ENCODE measurements around the gene TMEM143.
"Not testable (repeated sequence)": the region's sequence is repeated elsewhere in the genome, so short reads cannot be mapped to it uniquely, and the experiment has no call there.

The TMEM143 gene

DNA sequence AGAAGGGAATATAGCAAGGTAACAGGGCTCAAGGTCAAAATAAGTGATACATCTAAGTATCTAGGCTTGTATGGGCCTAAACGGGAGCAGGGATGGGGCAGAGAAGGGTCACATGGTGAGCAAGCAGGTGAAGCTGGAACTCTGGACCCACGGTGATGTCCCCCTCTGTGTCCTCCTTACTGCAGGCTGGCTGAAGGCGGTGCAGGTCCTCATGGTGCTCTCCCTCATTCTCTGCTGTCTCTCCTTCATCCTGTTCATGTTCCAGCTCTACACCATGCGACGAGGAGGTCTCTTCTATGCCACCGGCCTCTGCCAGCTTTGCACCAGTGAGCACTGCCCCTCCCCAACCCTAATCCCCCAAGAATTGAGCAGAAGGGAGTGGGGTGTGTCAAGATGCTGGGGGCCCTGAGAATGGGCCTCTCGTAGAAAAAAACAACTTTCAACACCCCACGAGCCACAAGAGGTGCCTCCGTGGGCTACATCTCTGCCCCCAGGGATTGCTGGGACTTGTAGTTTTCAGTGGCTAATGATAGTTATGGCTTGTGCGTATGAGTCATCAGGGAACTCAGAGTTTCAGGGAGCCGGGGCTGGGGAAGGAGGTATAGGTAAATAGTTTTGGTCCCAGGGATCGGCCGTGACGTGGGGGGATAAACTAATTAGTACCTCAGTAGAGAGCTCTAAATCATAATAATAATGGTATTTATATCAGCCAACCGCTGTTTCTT lies 34.4 kb downstream of the TMEM143 start:
- DNase-seq (ENCODE audit: low spot score) = no peak

GRCh38 chr19:48325265-48325910 lies 38.4 kb downstream of the TMEM143 start, which contains the start of gene EMP3:
TSS of gene EMP3 (plus strand) at chr19:48325552. CDS start at chr19:48326845, 1,293 bp downstream.
- DNase-seq (ENCODE audit: low spot score) = peak; percentile 60

DNA sequence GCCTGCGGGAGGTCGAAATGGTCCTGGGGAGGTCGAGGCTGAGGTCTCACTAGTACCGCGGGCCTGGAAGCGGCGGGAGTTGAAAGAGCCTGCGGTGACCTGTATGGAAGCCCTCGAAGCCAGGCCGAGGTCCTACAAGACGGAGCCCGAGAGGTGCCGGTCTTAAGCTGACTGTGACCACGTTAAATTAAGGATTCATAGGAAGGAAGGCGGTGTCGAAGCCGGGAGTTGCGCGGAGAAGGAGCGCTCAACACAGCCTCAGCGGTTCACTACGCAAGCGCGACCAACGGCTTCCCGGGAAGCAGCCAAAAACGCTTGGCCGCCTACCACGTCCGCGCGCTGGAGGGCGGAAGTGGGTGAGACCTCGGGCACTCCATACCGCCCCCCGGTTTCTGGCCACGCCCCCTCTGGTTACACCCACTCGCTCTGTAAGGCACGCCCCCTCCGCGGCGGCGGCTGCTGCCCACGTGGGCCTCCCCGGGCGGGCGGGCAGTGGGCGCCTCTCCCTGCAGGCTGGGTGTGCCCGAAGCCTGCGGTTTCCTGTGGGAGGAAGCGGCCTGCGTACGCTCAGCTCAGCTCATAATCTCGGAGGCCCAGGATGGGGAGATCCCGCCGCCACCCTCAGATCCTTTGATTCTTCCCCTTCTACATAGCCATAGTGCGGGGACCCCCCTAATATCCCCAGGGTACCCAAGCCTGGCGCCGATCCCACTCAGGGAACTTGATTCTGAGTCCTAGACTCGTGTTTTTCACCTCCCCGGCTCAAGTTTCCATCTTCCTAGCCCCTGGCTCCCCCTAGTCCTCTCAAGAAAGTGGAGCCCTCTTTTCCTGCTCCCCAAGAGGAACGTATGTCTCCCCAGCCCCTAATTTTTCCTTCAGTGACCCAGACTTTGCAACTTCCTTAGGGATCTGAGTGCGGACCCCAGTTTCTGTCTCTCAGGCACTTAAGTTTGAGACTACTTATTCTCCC lies 41.8 kb downstream of the TMEM143 start:
- DNase-seq (ENCODE audit: low spot score) = peak; percentile 98

DNA sequence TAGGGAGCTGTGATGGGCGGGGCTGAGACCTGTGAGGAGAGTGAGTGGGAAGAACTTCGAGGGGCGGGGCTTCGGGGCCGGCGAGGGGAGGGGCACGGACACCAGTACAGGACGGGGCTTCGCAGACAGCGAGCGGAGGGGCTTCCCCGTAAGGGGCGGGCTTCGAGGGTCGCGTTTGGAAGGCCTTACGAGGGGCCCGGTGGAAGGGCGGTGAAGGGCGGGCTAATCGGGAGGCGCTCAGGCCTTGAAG lies 42.4 kb downstream of the TMEM143 start:
- DNase-seq (ENCODE audit: low spot score) = peak; percentile 88

- DNase-seq (ENCODE audit: low spot score) = peak; percentile 75
These were observed 43.8 kb downstream of the TMEM143 start for GRCh38 chr19:48319647-48320541.

DNA sequence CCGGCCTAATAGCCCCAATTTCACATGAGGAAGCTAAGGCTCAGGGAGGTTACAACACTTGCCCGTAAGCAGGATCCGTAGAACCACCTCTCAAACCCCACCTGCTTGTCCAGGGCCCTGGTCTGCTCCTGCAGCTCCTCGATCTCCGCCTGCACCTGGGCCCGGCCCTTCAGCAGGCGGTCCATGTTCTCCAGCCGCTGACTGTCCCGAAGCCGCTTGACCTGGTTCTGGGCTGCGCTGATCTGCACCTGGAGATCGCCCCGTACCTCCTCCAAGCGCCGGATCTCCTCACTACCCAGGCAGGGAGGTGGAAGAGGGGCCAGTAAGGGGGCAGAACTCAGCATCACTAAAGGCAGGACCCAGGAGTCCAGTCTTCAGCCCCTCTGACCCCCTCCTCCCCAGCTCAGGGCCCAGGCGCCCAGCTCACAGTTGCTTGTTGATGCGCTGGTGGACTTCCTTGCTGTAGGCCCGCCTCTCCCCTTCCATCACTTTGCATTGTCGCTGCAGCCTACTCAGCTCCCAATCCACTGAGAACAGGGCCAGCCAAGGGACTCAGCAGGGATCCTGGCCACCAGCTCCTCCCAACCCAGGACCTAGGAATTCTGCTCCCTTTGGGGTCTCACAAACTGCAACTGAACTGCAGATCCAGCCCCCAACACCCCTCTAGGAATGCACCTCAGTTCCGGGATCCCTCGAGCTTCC lies 45.3 kb downstream of the TMEM143 start:
- DNase-seq (ENCODE audit: low spot score) = no peak

DNA sequence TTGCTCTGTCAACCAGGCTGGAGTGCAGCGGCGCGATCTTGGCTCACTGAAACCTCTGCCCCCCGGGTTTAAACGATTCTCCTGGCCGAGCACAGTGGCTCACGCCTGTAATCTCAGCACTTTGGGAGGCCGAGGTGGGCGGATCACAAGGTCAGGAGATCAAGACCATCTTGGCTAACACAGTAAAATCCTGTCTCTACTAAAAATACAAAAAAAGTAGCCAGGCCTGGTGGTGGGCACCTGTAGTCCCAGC lies 46.1 kb downstream of the TMEM143 start:
- not testable (repeated sequence) for DNase-seq (ENCODE audit: low spot score)

DNA sequence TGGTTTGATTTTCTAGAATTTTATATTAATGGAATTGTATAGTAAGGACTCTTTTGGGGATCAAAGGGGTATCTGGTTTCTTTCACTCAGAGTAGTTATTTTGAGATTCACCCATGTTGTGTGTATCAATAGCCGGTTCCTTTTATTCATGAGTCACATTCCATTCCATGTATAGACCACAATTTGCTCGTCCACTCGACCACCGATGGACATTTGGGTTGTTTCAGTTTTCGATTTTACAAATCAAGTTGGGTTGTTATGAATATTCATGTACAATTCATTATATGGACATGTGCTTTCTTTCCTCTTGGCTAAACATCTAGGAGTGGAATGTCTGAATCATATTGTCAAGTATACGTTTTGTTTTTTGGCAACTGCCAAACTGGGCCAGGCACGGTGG lies 48.0 kb downstream of the TMEM143 start:
- no peak for DNase-seq (ENCODE audit: low spot score)

DNA sequence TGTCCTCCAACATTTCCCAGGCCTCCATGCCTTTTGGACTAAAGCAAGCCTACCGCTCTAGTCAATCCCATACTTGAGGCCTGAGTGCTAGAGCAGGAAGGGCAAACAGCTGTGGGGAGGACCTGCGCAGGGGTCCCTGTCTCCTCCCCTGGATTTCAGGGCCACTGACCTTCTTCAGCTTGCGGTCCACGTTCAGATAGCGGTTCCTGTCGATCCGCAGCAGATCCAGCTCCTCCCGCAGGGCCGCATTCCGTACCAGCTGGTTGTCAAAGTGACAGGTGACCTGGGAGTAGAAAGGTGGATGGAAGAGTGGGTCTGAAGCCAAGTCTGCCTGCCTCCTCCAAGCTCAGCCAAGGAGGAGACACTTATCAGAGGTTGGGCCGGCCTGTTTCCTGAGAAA lies 52.4 kb downstream of the TMEM143 start:
- no peak for DNase-seq (ENCODE audit: low spot score)

- DNase-seq (ENCODE audit: low spot score) = no peak
These were observed 53.5 kb downstream of the TMEM143 start for GRCh38 chr19:48310227-48310626.

DNA sequence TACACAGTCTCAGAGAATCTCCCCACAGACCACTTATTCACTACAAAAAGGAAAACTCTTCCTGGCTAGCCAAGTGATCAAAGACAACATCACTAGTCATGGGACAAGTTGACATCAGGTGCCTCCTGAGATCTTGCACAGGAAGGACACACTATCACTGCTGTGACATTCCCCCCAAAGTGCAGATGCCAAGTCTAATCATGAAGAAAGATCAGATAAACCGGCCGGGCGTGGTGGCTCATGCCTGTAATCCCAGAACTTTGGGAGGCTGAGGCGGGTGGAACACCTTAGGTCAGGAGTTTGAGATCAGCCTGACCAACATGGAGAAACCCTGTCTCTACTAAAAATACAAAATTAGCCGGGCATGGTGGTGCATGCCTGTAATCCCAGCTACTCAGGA lies 54.0 kb downstream of the TMEM143 start:
- not testable (repeated sequence) for DNase-seq (ENCODE audit: low spot score)

GRCh38 chr19:48308631-48309586 lies 54.8 kb downstream of the TMEM143 start:
- peak; percentile 45 for DNase-seq (ENCODE audit: low spot score)

DNA sequence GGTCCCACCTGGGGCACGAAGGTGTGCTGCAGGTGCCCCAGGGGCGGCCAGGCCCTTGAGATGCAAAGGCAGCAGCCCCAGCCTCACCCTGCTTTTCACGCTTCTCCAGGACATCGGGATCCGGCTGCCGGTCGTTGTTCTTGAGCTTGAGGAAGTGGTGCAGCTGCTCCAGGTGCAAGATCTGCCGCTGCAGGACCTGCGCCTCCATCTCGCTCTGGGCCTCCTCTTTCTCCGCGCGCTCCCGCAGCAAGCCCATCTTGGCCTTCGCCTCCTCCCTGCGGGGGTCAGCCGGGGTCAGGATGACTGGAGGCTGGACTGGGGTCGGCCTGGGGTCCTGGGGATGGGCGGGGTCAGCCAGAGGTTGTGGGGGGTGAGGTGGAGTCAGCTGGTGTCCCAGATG lies 59.9 kb downstream of the TMEM143 start:
- no peak for DNase-seq (ENCODE audit: low spot score)

DNA sequence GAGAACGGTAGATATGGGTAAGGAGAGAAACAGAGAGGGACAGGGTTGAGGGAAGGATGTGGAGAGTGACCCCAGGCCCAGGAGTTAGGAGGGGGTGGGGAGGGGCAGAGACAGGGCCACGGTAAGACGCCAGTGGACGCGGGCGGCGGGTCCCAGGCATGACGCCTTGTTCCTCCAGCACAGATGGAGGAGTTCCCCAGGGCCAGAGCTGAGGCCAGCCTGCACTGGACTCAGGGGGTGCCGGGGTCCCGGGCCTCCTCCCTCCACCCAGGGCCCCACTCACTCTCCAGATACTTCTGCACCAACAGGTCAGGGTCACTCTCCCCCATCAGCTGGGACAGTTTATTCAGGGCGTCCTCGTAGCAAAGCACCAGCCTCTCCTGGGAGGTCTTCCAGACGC lies 60.4 kb downstream of the TMEM143 start:
- no peak for DNase-seq (ENCODE audit: low spot score)

- no peak for DNase-seq (ENCODE audit: low spot score)
These were observed 61.2 kb downstream of the TMEM143 start for GRCh38 chr19:48302600-48302959.

DNA sequence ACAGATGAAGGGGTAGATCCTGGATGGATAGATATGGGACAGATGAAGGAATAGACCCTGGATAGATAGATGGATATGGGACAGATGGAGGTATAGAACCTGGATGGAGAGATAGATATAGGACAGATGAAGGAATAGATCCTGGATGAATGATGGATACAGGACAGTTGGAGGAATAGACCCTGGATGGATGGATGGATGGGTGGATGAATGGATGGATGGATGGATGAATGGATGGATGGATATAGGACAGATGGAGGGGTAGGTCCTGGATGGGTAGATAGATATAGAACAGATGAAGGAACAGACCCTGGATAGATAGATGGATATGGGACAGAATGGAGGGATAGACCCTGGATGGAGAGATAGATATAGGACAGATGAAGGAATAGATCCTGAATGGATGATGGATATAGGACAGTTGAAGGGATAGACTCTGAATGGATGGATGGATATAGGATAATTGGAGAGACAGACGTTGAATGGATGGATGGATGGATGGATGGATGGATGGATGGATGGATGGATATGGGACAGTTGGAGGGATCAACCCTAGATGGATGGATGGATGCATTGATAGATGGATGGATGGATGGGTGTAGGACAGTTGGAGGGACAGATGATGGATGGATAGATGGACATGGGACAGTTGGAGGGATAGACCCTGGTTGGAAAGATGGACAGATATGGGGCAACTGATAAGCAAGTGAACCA lies 61.7 kb downstream of the TMEM143 start:
- no peak for DNase-seq (ENCODE audit: low spot score)

DNA sequence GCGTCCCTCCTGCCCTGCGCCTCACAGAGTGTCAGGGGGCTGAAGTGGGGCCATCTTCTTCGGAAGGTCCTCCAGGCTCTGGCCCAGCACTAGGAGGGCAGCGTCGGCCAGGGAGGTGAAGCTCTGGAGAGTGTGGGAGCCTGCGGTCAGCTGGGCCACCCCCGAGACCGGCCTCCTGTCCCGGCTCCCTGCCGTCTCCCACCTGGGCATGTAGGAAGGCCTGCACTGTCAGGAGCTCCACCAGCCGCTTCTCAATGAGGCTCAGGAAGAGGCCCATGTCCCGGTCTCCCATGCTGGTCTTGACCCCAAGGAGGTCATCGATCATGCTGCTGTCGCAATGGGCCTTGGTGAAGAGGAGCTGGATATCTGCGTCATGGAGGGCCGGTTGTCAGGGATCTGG lies 65.8 kb downstream of the TMEM143 start:
- no peak for DNase-seq (ENCODE audit: low spot score)

GRCh38 chr19:48296963-48297734 lies 66.6 kb downstream of the TMEM143 start:
- no peak for DNase-seq (ENCODE audit: low spot score)

- DNase-seq (ENCODE audit: low spot score) = no peak
These were observed 68.3 kb downstream of the TMEM143 start for GRCh38 chr19:48295458-48295857.

All from Ammon's horn (tissue), 1 donor.